Activated CD8-positive, alpha-beta memory T cell treated with anti-CD3 and anti-CD28 coated beads, Interleukin-2, amount 50 U/mL, for 1 hour (primary cell): ENCODE measurements around the gene SCG5.

Experiments
- DNase-seq: peaks from one replicate; pipeline ENCODE4 v3.0.0-alpha.2; 2020; ENCODE audit errors: extremely low read depth

The SCG5 gene

GRCh38 chr15:32659340-32660155 is 18.0 kb downstream of the SCG5 start:
- no peak for DNase-seq

- DNase-seq: no peak
Observed at GRCh38 chr15:32663671-32664070, 22.2 kb downstream of the SCG5 start.

- no peak for DNase-seq
Observed at GRCh38 chr15:32664796-32665195, 23.3 kb downstream of the SCG5 start.

- no peak for DNase-seq
Observed at GRCh38 chr15:32667321-32667720, 25.8 kb downstream of the SCG5 start.

- no peak for DNase-seq
Observed at GRCh38 chr15:32668942-32669341, 27.4 kb downstream of the SCG5 start.

GRCh38 chr15:32669896-32670611 is 28.5 kb downstream of the SCG5 start:
- no peak for DNase-seq

GRCh38 chr15:32670623-32671022 is 29.1 kb downstream of the SCG5 start:
- no peak for DNase-seq

GRCh38 chr15:32671339-32672325 is 30.1 kb downstream of the SCG5 start:
- no peak for DNase-seq

- no peak for DNase-seq
Observed at GRCh38 chr15:32674681-32675080, 33.2 kb downstream of the SCG5 start.

- no peak for DNase-seq
Observed at GRCh38 chr15:32675466-32675865, 34.0 kb downstream of the SCG5 start.

- no peak for DNase-seq
Observed at GRCh38 chr15:32676169-32676568, 34.7 kb downstream of the SCG5 start.

- no peak for DNase-seq
Observed at GRCh38 chr15:32677238-32677750, 35.8 kb downstream of the SCG5 start.

GRCh38 chr15:32679298-32679690 is 37.8 kb downstream of the SCG5 start:
- no peak for DNase-seq

- DNase-seq: no peak
Observed at GRCh38 chr15:32682569-32682968, 41.1 kb downstream of the SCG5 start.

- no peak for DNase-seq
Observed at GRCh38 chr15:32682977-32683630, 41.6 kb downstream of the SCG5 start.

GRCh38 chr15:32683906-32684584 is 42.5 kb downstream of the SCG5 start:
- DNase-seq: no peak

GRCh38 chr15:32685576-32685975 is 44.1 kb downstream of the SCG5 start:
- DNase-seq: no peak

- DNase-seq: no peak
Observed at GRCh38 chr15:32687556-32687955, 46.0 kb downstream of the SCG5 start.

GRCh38 chr15:32688151-32688639 is 46.7 kb downstream of the SCG5 start:
- DNase-seq: no peak

GRCh38 chr15:32690941-32691688 is 49.6 kb downstream of the SCG5 start:
- no peak for DNase-seq
